MM.1S (cell line): ENCODE data around the gene CHFR.

Experiments
- DNase-seq: peaks from one replicate; pipeline ENCODE4 v3.0.0-alpha.2; 2015
- H2AFZ ChIP-seq: fragments of 300-600 bp; sonication (generic); 2 replicates; pipeline ENCODE4 v1.6.0; 2016; ENCODE audit warnings: antibody characterized with exemption, low read length
- H3F3A ChIP-seq: fragments of 300-600 bp; sonication (generic); 2 replicates; pipeline ENCODE4 v1.6.1; 2016; ENCODE audit warnings: mild to moderate bottlenecking, antibody characterized with exemption, low read length, moderate library complexity, mixed read lengths; ENCODE audit not compliant: insufficient read depth
- H3K27ac ChIP-seq: fragments of 300-600 bp; sonication (generic); 2 replicates; pipeline ENCODE4 v1.5.1; 2016; ENCODE audit warnings: mild to moderate bottlenecking, low read length
- H3K27me3 ChIP-seq: fragments of 300-600 bp; sonication (generic); replicated peaks from 2 replicates; pipeline ENCODE4 v1.6.0; 2016; ENCODE audit warnings: low read length; ENCODE audit not compliant: insufficient read depth
- H3K36me3 ChIP-seq: fragments of 300-600 bp; sonication (generic); replicated peaks from 2 replicates; pipeline ENCODE4 v1.6.1; 2016; ENCODE audit warnings: mild to moderate bottlenecking, low read length, mixed read lengths; ENCODE audit not compliant: insufficient read depth
- H3K4me1 ChIP-seq: fragments of 300-600 bp; sonication (generic); 2 replicates; pipeline ENCODE4 v1.6.1; 2016; ENCODE audit warnings: low read length, mixed read lengths
- H3K4me2 ChIP-seq: fragments of 300-600 bp; sonication (generic); 2 replicates; pipeline ENCODE4 v1.6.0; 2016; ENCODE audit warnings: low read depth, low read length
- H3K4me3 ChIP-seq: fragments of 300-600 bp; sonication (generic); 2 replicates; pipeline ENCODE4 v1.5.1; 2016; ENCODE audit warnings: low read length, mixed read lengths
- H3K79me2 ChIP-seq: fragments of 300-600 bp; sonication (generic); 2 replicates; pipeline ENCODE4 v1.6.1; 2016; ENCODE audit warnings: mixed run types, low read length, mixed read lengths
- H3K9ac ChIP-seq: fragments of 300-600 bp; sonication (generic); 2 replicates; pipeline ENCODE4 v1.6.1; 2016; ENCODE audit warnings: low read length, mixed read lengths
- H3K9me2 ChIP-seq: fragments of 300-600 bp; sonication (generic); replicated peaks from 2 replicates; pipeline ENCODE4 v1.6.1; 2016; ENCODE audit warnings: mild to moderate bottlenecking, low read length, mixed read lengths; ENCODE audit not compliant: insufficient read depth
- H3K9me3 ChIP-seq: fragments of 300-600 bp; sonication (generic); replicated peaks from 2 replicates; pipeline ENCODE4 v1.6.1; 2016; ENCODE audit warnings: mild to moderate bottlenecking, low read length, mixed read lengths; ENCODE audit not compliant: insufficient read depth
- H4K20me1 ChIP-seq: fragments of 300-600 bp; sonication (generic); 2 replicates; pipeline ENCODE4 v1.6.1; 2016; ENCODE audit warnings: mild to moderate bottlenecking, low read length, moderate library complexity, mixed read lengths; ENCODE audit not compliant: insufficient read depth
- CTCF ChIP-seq: fragments of 300-600 bp; sonication (generic); IDR thresholded peaks from 2 replicates; pipeline ENCODE4 v1.5.1; 2016; ENCODE audit warnings: antibody characterized with exemption, low read length, mixed read lengths
- EZH2 ChIP-seq: fragments of 300-600 bp; sonication (generic); optimal IDR thresholded peaks from 2 replicates; pipeline ENCODE3; 2017; ENCODE audit warnings: low read depth, mild to moderate bottlenecking, antibody characterized with exemption, low read length, mixed read lengths
- EZH2phosphoT487 ChIP-seq: fragments of 300-600 bp; sonication (generic); IDR thresholded peaks from 2 replicates; pipeline ENCODE4 v1.6.1; 2018; ENCODE audit warnings: antibody characterized with exemption, low read length

The CHFR gene

GRCh38 chr12:132925597-132926414, 38.4 kb upstream of the CHFR start:
- Histone ChIP-seq H3K9me3 (no peaks in the 10 kb centered on the region), H4K20me1 (no peaks in the 10 kb centered on the region), H3K27me3 (no peaks in the 10 kb centered on the region), H3K79me2 (no peaks in the 10 kb centered on the region), H3K9me2 (no peaks in the 10 kb centered on the region), H2AFZ (no peak overlapping the region), H3K4me1 (no peaks in the 10 kb centered on the region), H3K36me3 (no peaks in the 10 kb centered on the region), H3K27ac (no peak overlapping the region), H3K4me2 (no peak overlapping the region), H3K4me3 (no peak overlapping the region), H3F3A (no peaks in the 10 kb centered on the region), H3K9ac (no peak overlapping the region)
- DNase-seq = no peak
- TF ChIP-seq EZH2 = no peak
- no peak for TF ChIP-seq EZH2phosphoT487
- TF ChIP-seq CTCF = no peak

GRCh38 chr12:132924356-132924755, 37.0 kb upstream of the CHFR start:
- TF ChIP-seq EZH2 (no peak), EZH2phosphoT487 (no peak), CTCF (no peak)
- H3F3A ChIP-seq = no peaks in the 10 kb centered on the region
- no peaks in the 10 kb centered on the region for H3K79me2 ChIP-seq
- no peak overlapping the region for H3K27ac ChIP-seq
- no peak overlapping the region for H2AFZ ChIP-seq
- H3K9ac ChIP-seq = no peak overlapping the region
- H3K4me1 ChIP-seq = no peaks in the 10 kb centered on the region
- H3K27me3 ChIP-seq = no peaks in the 10 kb centered on the region
- H3K4me3 ChIP-seq = no peak overlapping the region
- no peaks in the 10 kb centered on the region for H3K9me3 ChIP-seq
- H3K4me2 ChIP-seq = no peak overlapping the region
- H3K9me2 ChIP-seq = no peaks in the 10 kb centered on the region
- H3K36me3 ChIP-seq = no peaks in the 10 kb centered on the region
- DNase-seq = no peak
- H4K20me1 ChIP-seq = no peaks in the 10 kb centered on the region

- Histone ChIP-seq H2AFZ (no peak overlapping the region), H3K79me2 (no peaks in the 10 kb centered on the region), H4K20me1 (no peaks in the 10 kb centered on the region), H3K9ac (no peak overlapping the region), H3K27ac (no peak overlapping the region), H3K4me2 (no peak overlapping the region), H3K27me3 (no peaks in the 10 kb centered on the region), H3K4me3 (no peak overlapping the region), H3K9me2 (no peaks in the 10 kb centered on the region), H3K9me3 (no peaks in the 10 kb centered on the region), H3K36me3 (no peaks in the 10 kb centered on the region), H3K4me1 (no peaks in the 10 kb centered on the region), H3F3A (no peaks in the 10 kb centered on the region)
- no peak for DNase-seq
- no peak for TF ChIP-seq EZH2phosphoT487
- TF ChIP-seq EZH2 = no peak
- no peak for TF ChIP-seq CTCF
These were observed 36.0 kb upstream of the CHFR start for GRCh38 chr12:132923356-132923909.
